SK-N-SH (cell line): Measurements from ENCODE around the gene ST8SIA6.

Experiments used
- CHD2 ChIP-seq: fragments of 150-350 bp; IDR thresholded peaks from 2 replicates; pipeline ENCODE4 v1.6.1; 2018; ENCODE audit warnings: low read length; ENCODE audit not compliant: partially characterized antibody
- MXI1 ChIP-seq: IDR thresholded peaks from 2 replicates; pipeline ENCODE4 v1.6.1; 2012; ENCODE audit warnings: mild to moderate bottlenecking, low read depth, low read length, improper control_type of control experiment
- NRF1 ChIP-seq: IDR thresholded peaks from 2 replicates; pipeline ENCODE4 v1.6.1; 2012; ENCODE audit warnings: low read depth, mild to moderate bottlenecking, low read length
- POLR2AphosphoS5 ChIP-seq: IDR thresholded peaks from 2 replicates; pipeline ENCODE4 v1.6.1; 2012; ENCODE audit warnings: low read depth, low read length
- TEAD4 ChIP-seq: IDR thresholded peaks from 2 replicates; pipeline ENCODE4 v1.4.0; 2012; ENCODE audit warnings: mild to moderate bottlenecking, borderline replicate concordance; ENCODE audit not compliant: insufficient read depth
- TF ChIP-seq, protein P1 (sequence below): IDR thresholded peaks from 2 replicates; pipeline ENCODE4 v1.4.0; 2012; ENCODE audit warnings: low read depth, borderline replicate concordance
- TF ChIP-seq, protein P2 (sequence below): fragments of 200-600 bp; sonication (generic); IDR thresholded peaks from 2 replicates; pipeline ENCODE4 v1.6.1; 2017; ENCODE audit warnings: antibody characterized with exemption, mild to moderate bottlenecking, moderate library complexity
- TF ChIP-seq, protein P3 (sequence below): IDR thresholded peaks from 2 replicates; pipeline ENCODE4 v1.6.1; 2012; ENCODE audit warnings: mild to moderate bottlenecking, low read depth, low read length, moderate library complexity

DNA sequence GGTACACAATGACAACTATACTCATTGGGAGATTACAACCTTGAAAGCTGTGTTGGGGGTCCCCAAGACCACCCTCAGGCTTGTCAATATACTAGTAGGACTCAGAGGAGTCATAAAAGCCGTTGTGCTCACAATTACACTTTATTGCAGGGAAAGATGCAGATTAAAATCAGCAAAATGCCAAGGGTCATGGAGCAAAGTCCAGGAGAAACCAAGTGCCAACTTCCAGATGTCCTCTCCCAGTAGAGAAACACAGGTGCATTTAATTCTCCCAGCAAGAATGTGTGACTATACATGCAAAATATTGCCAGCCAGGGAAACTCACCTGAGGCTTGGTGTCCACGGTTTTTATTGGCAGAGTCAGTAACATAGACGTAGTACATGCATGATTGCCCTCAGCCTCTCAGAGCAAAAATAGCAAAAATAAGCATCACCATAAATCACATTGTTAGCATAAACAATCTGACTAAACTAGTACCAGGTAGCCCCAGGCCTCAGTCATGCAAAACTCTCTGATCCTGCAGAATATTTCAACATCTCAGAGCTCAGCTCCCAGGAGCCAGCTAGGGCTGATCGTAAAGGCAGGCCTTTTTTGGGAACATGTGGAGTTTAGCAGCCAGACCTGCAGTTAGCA is 175.7 kb downstream of the ST8SIA6 start:
- TF ChIP-seq, protein P1, sequence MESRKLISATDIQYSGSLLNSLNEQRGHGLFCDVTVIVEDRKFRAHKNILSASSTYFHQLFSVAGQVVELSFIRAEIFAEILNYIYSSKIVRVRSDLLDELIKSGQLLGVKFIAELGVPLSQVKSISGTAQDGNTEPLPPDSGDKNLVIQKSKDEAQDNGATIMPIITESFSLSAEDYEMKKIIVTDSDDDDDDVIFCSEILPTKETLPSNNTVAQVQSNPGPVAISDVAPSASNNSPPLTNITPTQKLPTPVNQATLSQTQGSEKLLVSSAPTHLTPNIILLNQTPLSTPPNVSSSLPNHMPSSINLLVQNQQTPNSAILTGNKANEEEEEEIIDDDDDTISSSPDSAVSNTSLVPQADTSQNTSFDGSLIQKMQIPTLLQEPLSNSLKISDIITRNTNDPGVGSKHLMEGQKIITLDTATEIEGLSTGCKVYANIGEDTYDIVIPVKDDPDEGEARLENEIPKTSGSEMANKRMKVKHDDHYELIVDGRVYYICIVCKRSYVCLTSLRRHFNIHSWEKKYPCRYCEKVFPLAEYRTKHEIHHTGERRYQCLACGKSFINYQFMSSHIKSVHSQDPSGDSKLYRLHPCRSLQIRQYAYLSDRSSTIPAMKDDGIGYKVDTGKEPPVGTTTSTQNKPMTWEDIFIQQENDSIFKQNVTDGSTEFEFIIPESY: no peak
- TF ChIP-seq, protein P2, sequence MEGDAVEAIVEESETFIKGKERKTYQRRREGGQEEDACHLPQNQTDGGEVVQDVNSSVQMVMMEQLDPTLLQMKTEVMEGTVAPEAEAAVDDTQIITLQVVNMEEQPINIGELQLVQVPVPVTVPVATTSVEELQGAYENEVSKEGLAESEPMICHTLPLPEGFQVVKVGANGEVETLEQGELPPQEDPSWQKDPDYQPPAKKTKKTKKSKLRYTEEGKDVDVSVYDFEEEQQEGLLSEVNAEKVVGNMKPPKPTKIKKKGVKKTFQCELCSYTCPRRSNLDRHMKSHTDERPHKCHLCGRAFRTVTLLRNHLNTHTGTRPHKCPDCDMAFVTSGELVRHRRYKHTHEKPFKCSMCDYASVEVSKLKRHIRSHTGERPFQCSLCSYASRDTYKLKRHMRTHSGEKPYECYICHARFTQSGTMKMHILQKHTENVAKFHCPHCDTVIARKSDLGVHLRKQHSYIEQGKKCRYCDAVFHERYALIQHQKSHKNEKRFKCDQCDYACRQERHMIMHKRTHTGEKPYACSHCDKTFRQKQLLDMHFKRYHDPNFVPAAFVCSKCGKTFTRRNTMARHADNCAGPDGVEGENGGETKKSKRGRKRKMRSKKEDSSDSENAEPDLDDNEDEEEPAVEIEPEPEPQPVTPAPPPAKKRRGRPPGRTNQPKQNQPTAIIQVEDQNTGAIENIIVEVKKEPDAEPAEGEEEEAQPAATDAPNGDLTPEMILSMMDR: no peak
- no peak for TF ChIP-seq TEAD4
- TF ChIP-seq, protein P3, sequence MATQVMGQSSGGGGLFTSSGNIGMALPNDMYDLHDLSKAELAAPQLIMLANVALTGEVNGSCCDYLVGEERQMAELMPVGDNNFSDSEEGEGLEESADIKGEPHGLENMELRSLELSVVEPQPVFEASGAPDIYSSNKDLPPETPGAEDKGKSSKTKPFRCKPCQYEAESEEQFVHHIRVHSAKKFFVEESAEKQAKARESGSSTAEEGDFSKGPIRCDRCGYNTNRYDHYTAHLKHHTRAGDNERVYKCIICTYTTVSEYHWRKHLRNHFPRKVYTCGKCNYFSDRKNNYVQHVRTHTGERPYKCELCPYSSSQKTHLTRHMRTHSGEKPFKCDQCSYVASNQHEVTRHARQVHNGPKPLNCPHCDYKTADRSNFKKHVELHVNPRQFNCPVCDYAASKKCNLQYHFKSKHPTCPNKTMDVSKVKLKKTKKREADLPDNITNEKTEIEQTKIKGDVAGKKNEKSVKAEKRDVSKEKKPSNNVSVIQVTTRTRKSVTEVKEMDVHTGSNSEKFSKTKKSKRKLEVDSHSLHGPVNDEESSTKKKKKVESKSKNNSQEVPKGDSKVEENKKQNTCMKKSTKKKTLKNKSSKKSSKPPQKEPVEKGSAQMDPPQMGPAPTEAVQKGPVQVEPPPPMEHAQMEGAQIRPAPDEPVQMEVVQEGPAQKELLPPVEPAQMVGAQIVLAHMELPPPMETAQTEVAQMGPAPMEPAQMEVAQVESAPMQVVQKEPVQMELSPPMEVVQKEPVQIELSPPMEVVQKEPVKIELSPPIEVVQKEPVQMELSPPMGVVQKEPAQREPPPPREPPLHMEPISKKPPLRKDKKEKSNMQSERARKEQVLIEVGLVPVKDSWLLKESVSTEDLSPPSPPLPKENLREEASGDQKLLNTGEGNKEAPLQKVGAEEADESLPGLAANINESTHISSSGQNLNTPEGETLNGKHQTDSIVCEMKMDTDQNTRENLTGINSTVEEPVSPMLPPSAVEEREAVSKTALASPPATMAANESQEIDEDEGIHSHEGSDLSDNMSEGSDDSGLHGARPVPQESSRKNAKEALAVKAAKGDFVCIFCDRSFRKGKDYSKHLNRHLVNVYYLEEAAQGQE: no peak
- TF ChIP-seq CHD2: no peak
- TF ChIP-seq MXI1: no peak
- no peak for TF ChIP-seq POLR2AphosphoS5
- no peak for TF ChIP-seq NRF1
